ENCODE data around the gene ABLIM3. TPM values are rescaled to one million over a fixed set of nuclear protein-coding genes. Genes with fewer than 3 reads are reported as not detected.

Gene ABLIM3
- polyA plus RNA-seq, 1 of the 3 experiments (the other 2 are of a cell fraction) = 5.9 TPM

GRCh38 chr5:149170299-149170698 lies 29.0 kb downstream of the ABLIM3 start:
- H3K27ac ChIP-seq (ENCODE audit: low read depth in 2 of 2, low read length in 1 of 2) = no peak overlapping the region

GRCh38 chr5:149172261-149172660 lies 31.0 kb downstream of the ABLIM3 start:
- ChIA-PET CTCF (no interaction called here), POLR2A (no interaction called here)
- Histone ChIP-seq H4K20me1 (ENCODE audit: insufficient read depth) (no peaks in the 10 kb centered on the region), H3K36me3 (replicated peaks in 1 of 2; ENCODE audit: control insufficient read depth in 1 of 2, insufficient read depth in 2 of 2, low read length in 1 of 2) (no peaks in the 10 kb centered on the region), H2AFZ (ENCODE audit: low read depth) (no peak overlapping the region), H3K9me3 (no peaks in the 10 kb centered on the region), H3K27me3 (ENCODE audit: insufficient read depth) (no peaks in the 10 kb centered on the region), H3K9me2 (no peaks in the 10 kb centered on the region), H3K4me1 (ENCODE audit: control insufficient read depth in 1 of 2, insufficient read depth in 2 of 2, low read depth in 1 of 2, low read length in 1 of 2) (peaks cover 0 to 27% of the 10 kb centered on the region in 2 experiments; a peak in 2 of 4 replicates), H3K9ac (no peak overlapping the region; the same call in 1 of the 2 replicates), H3K27ac (ENCODE audit: low read depth in 2 of 2, low read length in 1 of 2) (peak overlapping the region in 1 of 2 experiments; percentile 77; a peak in 2 of 4 replicates), H3K79me2 (ENCODE audit: insufficient read depth) (peaks cover 14% of the 10 kb centered on the region; the same call in 1 of the 2 replicates), H3K4me3 (ENCODE audit: low read depth in 2 of 2, low read length in 1 of 2) (no peak overlapping the region), H3K4me2 (peak overlapping the region; percentile 36; the same call in 1 of the 2 replicates), H3F3A (replicated peaks; ENCODE audit: insufficient read depth) (peaks cover 27% of the 10 kb centered on the region)
- DNase-seq = no peak
- peak in 1 of 2 experiments; percentile 52; a peak in 2 of 4 replicates for TF ChIP-seq EP300 (IDR thresholded peaks at IDR 0.05; ENCODE audit: borderline replicate concordance in 1 of 2, low read depth in 1 of 2, low read length in 1 of 2)
- peak; percentile 83 for TF ChIP-seq JUND (IDR thresholded peaks at IDR 0.05)
- peak; percentile 76 for TF ChIP-seq TCF12 (IDR thresholded peaks at IDR 0.05)
- TF ChIP-seq SMC3 (IDR thresholded peaks at IDR 0.05; ENCODE audit: low read depth, low read length) = no peak
- TF ChIP-seq FOSL2 (IDR thresholded peaks at IDR 0.05; ENCODE audit: borderline replicate concordance, low read depth) = peak; percentile 80
- TF ChIP-seq NFIC (IDR thresholded peaks at IDR 0.05; ENCODE audit: borderline replicate concordance) = 0 out of 2 replicates have a peak, but pooled peaks have one; percentile 18
- TF ChIP-seq RXRA (IDR thresholded peaks at IDR 0.05; ENCODE audit: borderline replicate concordance, low read depth) = peak; percentile 24; the same call in 1 of the 2 replicates
- no peak for TF ChIP-seq CTCF (IDR thresholded peaks at IDR 0.05)
- TF ChIP-seq POLR2AphosphoS5 (IDR thresholded peaks at IDR 0.05; ENCODE audit: low read depth, low read length) = peak; percentile 45; the same call in 1 of the 2 replicates
- TF ChIP-seq, protein P1, sequence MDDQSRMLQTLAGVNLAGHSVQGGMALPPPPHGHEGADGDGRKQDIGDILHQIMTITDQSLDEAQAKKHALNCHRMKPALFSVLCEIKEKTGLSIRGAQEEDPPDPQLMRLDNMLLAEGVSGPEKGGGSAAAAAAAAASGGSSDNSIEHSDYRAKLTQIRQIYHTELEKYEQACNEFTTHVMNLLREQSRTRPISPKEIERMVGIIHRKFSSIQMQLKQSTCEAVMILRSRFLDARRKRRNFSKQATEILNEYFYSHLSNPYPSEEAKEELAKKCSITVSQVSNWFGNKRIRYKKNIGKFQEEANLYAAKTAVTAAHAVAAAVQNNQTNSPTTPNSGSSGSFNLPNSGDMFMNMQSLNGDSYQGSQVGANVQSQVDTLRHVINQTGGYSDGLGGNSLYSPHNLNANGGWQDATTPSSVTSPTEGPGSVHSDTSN (IDR thresholded peaks at IDR 0.05) = peak; percentile 57
- 36% methylated on average over 4 of the region's 4 CpGs for WGBS (ENCODE audit: low lambda C conversion rate)

More at GRCh38 chr5:149170299-149170698, 29.0 kb downstream of the ABLIM3 start:
- DNase-seq = no peak
- Histone ChIP-seq H3K36me3 (replicated peaks in 1 of 2; ENCODE audit: control insufficient read depth in 1 of 2, insufficient read depth in 2 of 2, low read length in 1 of 2) (no peaks in the 10 kb centered on the region), H4K20me1 (ENCODE audit: insufficient read depth) (no peaks in the 10 kb centered on the region), H3K4me1 (ENCODE audit: control insufficient read depth in 1 of 2, insufficient read depth in 2 of 2, low read depth in 1 of 2, low read length in 1 of 2) (peaks cover 0 to 27% of the 10 kb centered on the region in 2 experiments; a peak in 2 of 4 replicates), H2AFZ (ENCODE audit: low read depth) (no peak overlapping the region), H3K9ac (no peak overlapping the region), H3K79me2 (ENCODE audit: insufficient read depth) (peaks cover 14% of the 10 kb centered on the region; the same call in 1 of the 2 replicates), H3K4me3 (ENCODE audit: low read depth in 2 of 2, low read length in 1 of 2) (no peak overlapping the region), H3K27me3 (ENCODE audit: insufficient read depth) (no peaks in the 10 kb centered on the region), H3K9me3 (no peaks in the 10 kb centered on the region), H3F3A (replicated peaks; ENCODE audit: insufficient read depth) (peaks cover 27% of the 10 kb centered on the region), H3K4me2 (no peak overlapping the region), H3K9me2 (no peaks in the 10 kb centered on the region)
- WGBS (ENCODE audit: low lambda C conversion rate) = 82% methylated on average over 3 of the region's 3 CpGs
- ChIA-PET POLR2A (no interaction called here), CTCF (interaction anchor here (0.6 kb wide), 1 partner anchor 167 kb away, joined by 3 read pairs; no protein-coding TSS in a partner anchor)
- TF ChIP-seq EP300 (IDR thresholded peaks at IDR 0.05; ENCODE audit: borderline replicate concordance in 1 of 2, low read depth in 1 of 2, low read length in 1 of 2) (no peak), REST (IDR thresholded peaks at IDR 0.05; ENCODE audit: low read depth, low read length) (no peak), SIN3A (IDR thresholded peaks at IDR 0.05; ENCODE audit: borderline replicate concordance, low read depth, low read length) (no peak), NFIC (IDR thresholded peaks at IDR 0.05; ENCODE audit: borderline replicate concordance) (no peak), RFX5 (IDR thresholded peaks at IDR 0.05; ENCODE audit: low read length) (no peak), EZH2phosphoT487 (IDR thresholded peaks at IDR 0.05; ENCODE audit: borderline replicate concordance, low read depth) (no peak)
- TF ChIP-seq, protein P1 (IDR thresholded peaks at IDR 0.05) = 0 out of 2 replicates have a peak, but pooled peaks have one; percentile 25
